ENCODE measurements around the gene CACNA2D3. TPM values are rescaled to one million over a fixed set of nuclear protein-coding genes. Genes with fewer than 3 reads are reported as not detected.

Gene CACNA2D3
- polyA plus RNA-seq, 1 donor (not counting 4 experiments of a cell fraction or from before 2014, with no cell fraction given), result 0.08 TPM

GRCh38 chr3:54305409-54306099 lies 183.2 kb downstream of the CACNA2D3 start:
- Histone ChIP-seq H4K20me1 (ENCODE audit: control insufficient read depth, extremely low read depth, insufficient read depth, low read length) (no peaks in the 10 kb centered on the region), H3K9me3 (ENCODE audit: control insufficient read depth, low read depth, low read length) (no peaks in the 10 kb centered on the region), H3K79me2 (ENCODE audit: control insufficient read depth, insufficient read depth, low read length) (no peaks in the 10 kb centered on the region), H2AFZ (ENCODE audit: control insufficient read depth, low read length) (no peak overlapping the region), H3K27me3 (ENCODE audit: control insufficient read depth, extremely low read depth, insufficient read depth, low read length) (no peaks in the 10 kb centered on the region), H3K4me1 (ENCODE audit: control insufficient read depth, extremely low read depth, insufficient read depth, low read length) (no peaks in the 10 kb centered on the region), H3K9me1 (ENCODE audit: control insufficient read depth, extremely low read depth, insufficient read depth, low read length) (no peaks in the 10 kb centered on the region), H3K4me2 (ENCODE audit: control insufficient read depth, extremely low read depth, insufficient read depth, low read depth, low read length) (no peak overlapping the region), H3K27ac (ENCODE audit: control insufficient read depth, insufficient read depth, low read length) (no peak overlapping the region), H3K36me3 (ENCODE audit: control insufficient read depth in 2 of 2, extremely low read depth in 1 of 2, insufficient read depth in 2 of 2, low read length in 2 of 2) (no peaks in the 10 kb centered on the region), H3K9ac (ENCODE audit: control insufficient read depth, extremely low read depth, insufficient read depth, low read length) (no peak overlapping the region), H3K4me3 (ENCODE audit: control insufficient read depth in 2 of 3, extremely low read depth in 1 of 3, insufficient read depth in 2 of 3, low read depth in 1 of 3, low read length in 3 of 3) (no peak overlapping the region)
- TF ChIP-seq EZH2 (IDR thresholded peaks at IDR 0.05; ENCODE audit: low read length), result no peak
- TF ChIP-seq CTCF (optimal IDR thresholded peaks at IDR 0.05 in 1 of 3, IDR thresholded peaks at IDR 0.05 in 1 of 3, conservative IDR thresholded peaks at IDR 0.05 in 1 of 3; ENCODE audit: extremely low read depth in 1 of 3, insufficient read depth in 2 of 3, low read length in 3 of 3), result no peak
- DNase-seq (ENCODE audit: low read depth, low spot score), result no peak
- dilution Hi-C loops (cut with MboI; ENCODE audit: extremely low pct_ligation_motif_present, low sequenced_read_pairs), result no loop called here
- FAIRE-seq, result no peak

- Histone ChIP-seq H2AFZ (ENCODE audit: control insufficient read depth, low read length) (no peak overlapping the region), H3K9me1 (ENCODE audit: control insufficient read depth, extremely low read depth, insufficient read depth, low read length) (no peaks in the 10 kb centered on the region), H3K27ac (ENCODE audit: control insufficient read depth, insufficient read depth, low read length) (no peak overlapping the region), H3K4me2 (ENCODE audit: control insufficient read depth, extremely low read depth, insufficient read depth, low read depth, low read length) (no peak overlapping the region), H3K79me2 (ENCODE audit: control insufficient read depth, insufficient read depth, low read length) (no peaks in the 10 kb centered on the region), H3K9me3 (ENCODE audit: control insufficient read depth, low read depth, low read length) (no peaks in the 10 kb centered on the region), H3K9ac (ENCODE audit: control insufficient read depth, extremely low read depth, insufficient read depth, low read length) (no peak overlapping the region), H3K4me3 (ENCODE audit: control insufficient read depth in 2 of 3, extremely low read depth in 1 of 3, insufficient read depth in 2 of 3, low read depth in 1 of 3, low read length in 3 of 3) (no peak overlapping the region), H4K20me1 (ENCODE audit: control insufficient read depth, extremely low read depth, insufficient read depth, low read length) (no peaks in the 10 kb centered on the region), H3K27me3 (ENCODE audit: control insufficient read depth, extremely low read depth, insufficient read depth, low read length) (no peaks in the 10 kb centered on the region), H3K4me1 (ENCODE audit: control insufficient read depth, extremely low read depth, insufficient read depth, low read length) (no peaks in the 10 kb centered on the region), H3K36me3 (ENCODE audit: control insufficient read depth in 2 of 2, extremely low read depth in 1 of 2, insufficient read depth in 2 of 2, low read length in 2 of 2) (no peaks in the 10 kb centered on the region)
- FAIRE-seq (no peak), DNase-seq (ENCODE audit: low read depth, low spot score) (no peak)
- no peak for TF ChIP-seq CTCF (optimal IDR thresholded peaks at IDR 0.05 in 1 of 3, IDR thresholded peaks at IDR 0.05 in 1 of 3, conservative IDR thresholded peaks at IDR 0.05 in 1 of 3; ENCODE audit: extremely low read depth in 1 of 3, insufficient read depth in 2 of 3, low read length in 3 of 3)
- no peak for TF ChIP-seq EZH2 (IDR thresholded peaks at IDR 0.05; ENCODE audit: low read length)
- dilution Hi-C loops (cut with MboI; ENCODE audit: extremely low pct_ligation_motif_present, low sequenced_read_pairs), result no loop called here
These were observed 185.3 kb downstream of the CACNA2D3 start for GRCh38 chr3:54307566-54308180.
